Renal cortex interstitium (tissue), 11 donors: ENCODE measurements around the gene HLX. TPM values are rescaled to one million over a fixed set of nuclear protein-coding genes. Genes with fewer than 3 reads are reported as not detected.

Source experiments
- DNase-seq, 11 donors: peaks; one replicate each; pipeline ENCODE4 v3.0.0-alpha.2; 2013; ENCODE audit warnings: low read depth in 9 of 11, low spot score in 4 of 11; ENCODE audit errors: extremely low read depth in 1 of 11
- polyA plus RNA-seq, 3 donors: library from polyadenylated mRNA; unstranded; fragments of 120-200 nt; gene quantifications; one replicate each; pipeline ENCODE4 v1.2.1, GENCODE V29; 2013; ENCODE audit not compliant: insufficient read length in 3 of 3

Gene HLX
- polyA plus RNA-seq, 3 donors: 8.6 to 12.0 (median 10.7) TPM

GRCh38 chr1:220878191-220879075 lies 810 bp upstream of the HLX start:
- no peak for DNase-seq

GRCh38 chr1:220879509-220880361 lies 492 bp downstream of the HLX start:
- DNase-seq: no peak

GRCh38 chr1:220880362-220880670 lies 1.1 kb downstream of the HLX start:
- no peak for DNase-seq

- DNase-seq: no peak
Observed at GRCh38 chr1:220880726-220881506, 1.7 kb downstream of the HLX start.

GRCh38 chr1:220882061-220882891 lies 3.0 kb downstream of the HLX start:
- DNase-seq: no peak

- no peak for DNase-seq
Observed at GRCh38 chr1:220884109-220884980, 5.1 kb downstream of the HLX start.

GRCh38 chr1:220884981-220885918 lies 6.0 kb downstream of the HLX start:
- DNase-seq: no peak

- DNase-seq: no peak
Observed at GRCh38 chr1:220885971-220886370, 6.7 kb downstream of the HLX start.

- DNase-seq: no peak
Observed at GRCh38 chr1:220886470-220887201, 7.4 kb downstream of the HLX start.

GRCh38 chr1:220887202-220887519 lies 7.9 kb downstream of the HLX start:
- DNase-seq: no peak

GRCh38 chr1:220887520-220888416 lies 8.5 kb downstream of the HLX start:
- DNase-seq: no peak

GRCh38 chr1:220888417-220888986 lies 9.3 kb downstream of the HLX start:
- DNase-seq: no peak

GRCh38 chr1:220889333-220889732 lies 10.1 kb downstream of the HLX start:
- DNase-seq: no peak

- DNase-seq: no peak
Observed at GRCh38 chr1:220889848-220890287, 10.6 kb downstream of the HLX start.

- no peak for DNase-seq
Observed at GRCh38 chr1:220890602-220891001, 11.4 kb downstream of the HLX start.
